Iris pigment epithelial cell (primary cell): ENCODE data around the gene CEP250.
"Not testable (repeated sequence)": the region's sequence is repeated elsewhere in the genome, so short reads cannot be mapped to it uniquely, and the experiment has no call there.

Source experiments
- DNase-seq: peaks from one replicate; pipeline ENCODE4 v3.0.0-alpha.2; 2011; ENCODE audit warnings: low read depth

Gene CEP250

GRCh38 chr20:35454881-35455609 lies at the start of gene CEP250:
Gene CEP250 (plus strand): TSS chr20:35455598. CDS start chr20:35462368, 6,770 bp downstream.
- peak; percentile 96 for DNase-seq

- DNase-seq = no peak
Observed at GRCh38 chr20:35405775-35406174, 49.6 kb upstream of the CEP250 start.

GRCh38 chr20:35408270-35408669 lies 47.1 kb upstream of the CEP250 start:
- DNase-seq = no peak

- DNase-seq = no peak
Observed at GRCh38 chr20:35409542-35409941, 45.9 kb upstream of the CEP250 start.

GRCh38 chr20:35410613-35411012 lies 44.8 kb upstream of the CEP250 start:
- DNase-seq = no peak

- no peak for DNase-seq
Observed at GRCh38 chr20:35421322-35421721, 34.1 kb upstream of the CEP250 start.

GRCh38 chr20:35431621-35432429 lies 23.6 kb upstream of the CEP250 start:
- DNase-seq = no peak

GRCh38 chr20:35432430-35432735 lies 23.0 kb upstream of the CEP250 start:
- no peak for DNase-seq

GRCh38 chr20:35433337-35433736 lies 22.1 kb upstream of the CEP250 start:
- DNase-seq = no peak

DNA sequence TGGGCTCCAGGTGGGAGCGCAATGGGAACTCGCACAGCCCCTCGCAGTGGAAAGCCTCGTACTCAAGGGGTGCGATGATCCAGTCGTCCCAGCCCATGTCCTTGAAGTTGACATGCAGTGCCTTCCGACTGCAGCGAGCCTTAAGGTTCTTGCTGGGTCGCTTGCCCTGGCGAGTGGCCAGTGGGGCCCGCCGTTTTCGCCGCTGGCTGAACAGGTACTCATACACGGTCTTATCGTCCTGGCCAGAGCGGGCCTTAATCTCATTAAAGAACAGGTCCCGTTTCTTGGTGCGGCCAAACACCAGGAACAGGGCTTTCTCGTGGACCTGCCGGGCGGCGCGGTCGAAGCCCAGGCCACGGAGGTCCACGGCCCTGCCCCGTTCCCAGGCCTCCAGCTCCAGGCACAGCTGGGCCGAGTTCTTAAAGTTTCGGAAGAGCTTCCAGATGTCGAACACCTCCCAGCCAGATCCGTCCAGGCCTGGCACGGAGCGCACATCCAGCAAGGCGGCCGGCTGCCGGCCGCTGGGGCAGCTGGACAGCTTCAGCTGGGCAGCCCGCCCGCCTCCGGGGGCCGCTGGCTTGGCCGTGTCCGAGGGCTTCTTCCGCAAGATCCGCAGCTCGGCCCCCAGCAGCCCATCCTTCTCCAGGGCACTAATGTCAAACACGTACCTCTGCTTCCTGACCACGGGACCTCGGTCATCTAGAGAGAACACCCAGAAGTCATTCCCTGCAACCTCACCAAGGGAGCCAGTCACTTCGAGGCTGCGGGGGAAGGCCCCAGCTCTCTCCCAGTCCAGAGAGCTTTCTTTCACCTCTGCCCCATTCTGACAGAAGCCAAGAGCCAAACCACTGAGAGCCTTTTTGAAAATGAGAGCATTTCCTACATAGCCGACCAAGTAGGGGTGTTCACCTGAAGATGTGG lies 21.1 kb upstream of the CEP250 start:
- DNase-seq = no peak

DNA sequence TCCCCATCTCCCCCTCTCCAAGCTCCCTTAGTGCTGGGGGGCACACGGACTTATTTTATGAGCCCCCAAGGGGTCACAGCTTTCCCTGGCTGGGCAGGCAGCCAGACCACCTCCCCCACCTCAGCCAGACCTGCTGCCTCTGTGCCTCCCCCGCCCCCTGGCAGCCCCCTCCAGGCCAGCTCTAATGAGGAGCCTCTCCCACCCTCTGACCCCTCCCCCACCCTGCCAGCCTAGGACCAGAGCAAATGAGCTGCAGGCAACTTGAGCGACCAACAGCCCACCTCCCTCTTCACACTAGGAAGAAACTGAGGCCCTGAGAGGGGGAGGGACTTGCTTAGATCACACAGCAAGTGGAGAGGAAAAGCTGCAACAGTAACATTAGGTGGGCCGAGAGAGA lies 19.2 kb upstream of the CEP250 start:
- no peak for DNase-seq

- DNase-seq = no peak
Observed at GRCh38 chr20:35437599-35437998, 17.8 kb upstream of the CEP250 start.

DNA sequence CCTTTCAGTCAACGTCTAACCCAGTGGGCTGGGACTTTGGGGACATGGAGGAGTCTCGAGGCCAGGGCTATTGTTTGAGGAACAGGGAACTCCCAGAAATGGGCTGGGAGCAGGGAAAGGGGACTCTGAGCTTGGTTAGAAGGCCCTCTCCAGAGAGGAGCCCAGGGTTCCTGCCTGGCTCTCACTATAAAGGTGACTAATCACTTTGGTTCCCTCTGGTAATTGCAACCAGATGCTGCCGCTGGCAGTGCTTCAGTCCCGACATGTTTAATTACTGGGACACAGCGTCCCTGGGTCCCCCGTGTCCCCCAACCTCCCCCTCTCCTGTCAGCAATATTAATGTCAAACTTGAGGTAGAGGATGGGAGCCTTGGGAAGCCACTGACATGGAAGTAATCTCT lies 12.4 kb upstream of the CEP250 start:
- DNase-seq = peak; percentile 75

GRCh38 chr20:35444226-35444625 lies 11.2 kb upstream of the CEP250 start:
- DNase-seq = no peak

DNA sequence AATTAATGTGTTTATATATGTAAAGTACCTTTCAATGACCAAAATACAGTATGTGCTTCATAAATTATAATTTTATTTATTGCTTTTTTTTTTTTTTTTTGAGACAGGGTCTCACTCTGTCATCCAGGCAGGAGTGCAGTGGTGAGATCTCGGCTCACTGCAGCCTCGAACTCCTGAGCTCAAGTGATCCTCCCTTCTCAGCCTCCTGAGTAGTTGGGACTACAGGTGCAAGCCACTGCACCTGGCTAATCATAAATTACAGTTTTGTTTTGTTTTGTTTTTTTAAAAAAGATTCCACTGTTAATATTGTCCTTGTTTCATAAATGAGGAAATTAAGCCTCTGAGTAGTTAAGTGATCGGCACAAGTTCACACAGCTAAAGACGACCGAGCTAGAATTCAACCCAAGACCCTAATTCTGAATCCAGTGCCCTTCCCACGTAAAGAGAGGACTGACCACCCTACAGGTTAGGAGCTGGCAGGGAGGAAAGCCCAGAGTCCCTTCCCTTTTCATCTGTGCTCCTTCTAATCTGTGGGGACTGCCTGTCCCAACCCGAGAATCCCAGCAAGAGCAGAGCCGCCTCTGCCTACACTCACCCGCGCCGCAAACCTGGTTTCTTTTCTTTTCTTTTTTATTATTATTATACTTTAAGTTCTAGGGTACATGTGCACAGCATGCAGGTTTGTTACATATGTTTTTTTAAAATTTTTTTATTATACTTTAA lies 8.9 kb upstream of the CEP250 start:
- DNase-seq = no peak

- DNase-seq = peak; percentile 74
Observed at GRCh38 chr20:35447082-35447789, 8.2 kb upstream of the CEP250 start.

DNA sequence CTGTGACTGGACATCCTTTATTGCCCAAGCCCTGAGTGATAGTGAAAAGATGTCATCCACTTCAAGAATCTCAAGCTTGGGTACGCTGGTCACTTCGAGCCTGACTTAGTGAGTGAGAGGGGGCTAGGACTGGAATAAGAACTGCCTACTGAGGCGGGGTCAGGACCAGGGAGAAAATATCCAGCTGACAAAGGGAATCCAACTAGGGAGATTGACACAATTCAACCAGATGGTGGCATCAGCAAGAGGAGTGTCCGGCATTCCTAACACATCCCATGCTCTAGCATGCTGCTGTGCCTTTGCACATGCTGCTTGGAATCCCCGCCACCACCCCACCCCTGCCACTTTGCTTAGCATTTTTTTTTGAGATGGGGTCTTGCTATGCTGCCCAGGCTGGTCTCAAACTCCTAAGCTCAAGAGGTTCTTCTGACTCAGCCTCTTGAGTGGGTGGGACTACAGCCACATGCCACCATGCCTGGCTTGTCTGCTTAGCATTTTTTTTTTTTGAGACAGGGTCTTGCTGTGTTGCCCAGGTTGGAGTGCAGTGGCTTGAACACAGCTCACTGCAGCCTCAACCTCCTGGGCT lies 6.5 kb upstream of the CEP250 start:
- DNase-seq = no peak

GRCh38 chr20:35449855-35450254 lies 5.5 kb upstream of the CEP250 start:
- not testable (repeated sequence) for DNase-seq

- DNase-seq = no peak
Observed at GRCh38 chr20:35451295-35451694, 4.1 kb upstream of the CEP250 start.

GRCh38 chr20:35453647-35454046 lies 1.8 kb upstream of the CEP250 start:
- no peak for DNase-seq

DNA sequence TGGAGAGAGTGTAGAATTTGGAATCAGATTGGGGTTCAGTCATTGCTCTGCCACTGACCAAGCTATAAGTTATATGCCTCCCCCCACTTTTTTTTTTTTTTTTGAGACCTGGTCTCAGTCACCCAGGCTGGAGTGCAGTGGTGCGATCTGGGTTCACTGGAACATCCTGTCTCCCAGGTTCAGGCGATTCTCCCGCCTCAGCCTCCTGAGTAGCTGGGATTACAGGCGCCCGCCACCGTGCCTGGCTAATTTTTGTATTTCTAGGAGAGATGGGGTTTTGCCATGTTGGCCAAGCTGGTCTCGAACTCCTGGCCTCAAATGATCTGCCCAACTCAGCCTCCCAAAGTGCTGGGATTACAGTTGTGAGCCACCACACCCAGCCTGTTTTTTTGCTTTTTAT lies 1.3 kb downstream of the CEP250 start:
- not testable (repeated sequence) for DNase-seq
